ENCODE measurements around the gene CCL3. TPM values are rescaled to one million over a fixed set of nuclear protein-coding genes. Genes with fewer than 3 reads are reported as not detected.
A peak's percentile ranks its signal among the peaks of the same experiment; 100 is the strongest.

Gene CCL3
- total RNA-seq, 1 experiment from 2014 or later, result 0.98 TPM

- no peaks in the 10 kb centered on the region for H3K79me2 ChIP-seq (ENCODE audit: insufficient read depth, low read length)
- H3K9ac ChIP-seq (ENCODE audit: low read length), result no peak overlapping the region
- no peaks in the 10 kb centered on the region for H3K36me3 ChIP-seq (ENCODE audit: control insufficient read depth in 1 of 2, insufficient read depth in 2 of 2, low read length in 2 of 2)
- ChIA-PET RAD21 (ENCODE audit: low non-redundant PET in 1 of 2, low total read pairs in 2 of 2, uncharacterized antibody in 2 of 2, unreplicated experiment in 2 of 2) (no interaction called here), CTCF (interaction anchor here (1.1 kb wide), 1 partner anchor 24 kb away, joined by 4 read pairs; no protein-coding TSS in a partner anchor), POLR2A (no interaction called here)
- H3K4me3 ChIP-seq (replicated peaks in 1 of 2; ENCODE audit: low read depth in 1 of 2, low read length in 2 of 2), result no peak overlapping the region
- no peaks in the 10 kb centered on the region for H3K9me2 ChIP-seq (ENCODE audit: insufficient read depth)
- no TSS peak for BruUV-seq (replicated peaks)
- H3K4me1 ChIP-seq (ENCODE audit: control insufficient read depth in 1 of 2, insufficient read depth in 2 of 2, low read length in 2 of 2), result no peaks in the 10 kb centered on the region
- intact Hi-C loops (cut with micrococcal nuclease), result no loop called here
- no peak overlapping the region for H2AFZ ChIP-seq (ENCODE audit: low read depth, low read length, poor library complexity, severe bottlenecking)
- TF ChIP-seq, protein P1, sequence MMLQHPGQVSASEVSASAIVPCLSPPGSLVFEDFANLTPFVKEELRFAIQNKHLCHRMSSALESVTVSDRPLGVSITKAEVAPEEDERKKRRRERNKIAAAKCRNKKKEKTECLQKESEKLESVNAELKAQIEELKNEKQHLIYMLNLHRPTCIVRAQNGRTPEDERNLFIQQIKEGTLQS (IDR thresholded peaks at IDR 0.05), result no peak
- TF ChIP-seq CBX3 (IDR thresholded peaks at IDR 0.05; ENCODE audit: low read depth) (0 out of 2 replicates have a peak, but pooled peaks have one; percentile 35), EGR1 (IDR thresholded peaks at IDR 0.05; ENCODE audit: low read depth) (no peak), JUND (IDR thresholded peaks at IDR 0.05) (no peak), CEBPB (IDR thresholded peaks at IDR 0.05; ENCODE audit: low read depth) (no peak), YY1 (IDR thresholded peaks at IDR 0.05; ENCODE audit: extremely low read depth, insufficient replicate concordance, low read depth, low read length) (no peak), RAD21 (IDR thresholded peaks at IDR 0.05; ENCODE audit: low read depth) (peak; percentile 23; the same call in 1 of the 2 replicates), EZH2phosphoT487 (IDR thresholded peaks at IDR 0.05; ENCODE audit: borderline replicate concordance) (no peak), ELF1 (IDR thresholded peaks at IDR 0.05; ENCODE audit: borderline replicate concordance, low read depth) (no peak), SRF (IDR thresholded peaks at IDR 0.05; ENCODE audit: low read depth) (no peak), FOSL1 (IDR thresholded peaks at IDR 0.05; ENCODE audit: low read depth) (no peak), POLR2A (IDR thresholded peaks at IDR 0.05; ENCODE audit: borderline replicate concordance, extremely low read depth, insufficient read depth, insufficient read length) (no peak)
- TF ChIP-seq, protein P2, sequence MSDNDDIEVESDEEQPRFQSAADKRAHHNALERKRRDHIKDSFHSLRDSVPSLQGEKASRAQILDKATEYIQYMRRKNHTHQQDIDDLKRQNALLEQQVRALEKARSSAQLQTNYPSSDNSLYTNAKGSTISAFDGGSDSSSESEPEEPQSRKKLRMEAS (IDR thresholded peaks at IDR 0.05), result no peak
- TF ChIP-seq, protein P3, sequence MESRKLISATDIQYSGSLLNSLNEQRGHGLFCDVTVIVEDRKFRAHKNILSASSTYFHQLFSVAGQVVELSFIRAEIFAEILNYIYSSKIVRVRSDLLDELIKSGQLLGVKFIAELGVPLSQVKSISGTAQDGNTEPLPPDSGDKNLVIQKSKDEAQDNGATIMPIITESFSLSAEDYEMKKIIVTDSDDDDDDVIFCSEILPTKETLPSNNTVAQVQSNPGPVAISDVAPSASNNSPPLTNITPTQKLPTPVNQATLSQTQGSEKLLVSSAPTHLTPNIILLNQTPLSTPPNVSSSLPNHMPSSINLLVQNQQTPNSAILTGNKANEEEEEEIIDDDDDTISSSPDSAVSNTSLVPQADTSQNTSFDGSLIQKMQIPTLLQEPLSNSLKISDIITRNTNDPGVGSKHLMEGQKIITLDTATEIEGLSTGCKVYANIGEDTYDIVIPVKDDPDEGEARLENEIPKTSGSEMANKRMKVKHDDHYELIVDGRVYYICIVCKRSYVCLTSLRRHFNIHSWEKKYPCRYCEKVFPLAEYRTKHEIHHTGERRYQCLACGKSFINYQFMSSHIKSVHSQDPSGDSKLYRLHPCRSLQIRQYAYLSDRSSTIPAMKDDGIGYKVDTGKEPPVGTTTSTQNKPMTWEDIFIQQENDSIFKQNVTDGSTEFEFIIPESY (IDR thresholded peaks at IDR 0.05; ENCODE audit: extremely low read depth, insufficient replicate concordance, low read length), result no peak
- TF ChIP-seq, protein P4, sequence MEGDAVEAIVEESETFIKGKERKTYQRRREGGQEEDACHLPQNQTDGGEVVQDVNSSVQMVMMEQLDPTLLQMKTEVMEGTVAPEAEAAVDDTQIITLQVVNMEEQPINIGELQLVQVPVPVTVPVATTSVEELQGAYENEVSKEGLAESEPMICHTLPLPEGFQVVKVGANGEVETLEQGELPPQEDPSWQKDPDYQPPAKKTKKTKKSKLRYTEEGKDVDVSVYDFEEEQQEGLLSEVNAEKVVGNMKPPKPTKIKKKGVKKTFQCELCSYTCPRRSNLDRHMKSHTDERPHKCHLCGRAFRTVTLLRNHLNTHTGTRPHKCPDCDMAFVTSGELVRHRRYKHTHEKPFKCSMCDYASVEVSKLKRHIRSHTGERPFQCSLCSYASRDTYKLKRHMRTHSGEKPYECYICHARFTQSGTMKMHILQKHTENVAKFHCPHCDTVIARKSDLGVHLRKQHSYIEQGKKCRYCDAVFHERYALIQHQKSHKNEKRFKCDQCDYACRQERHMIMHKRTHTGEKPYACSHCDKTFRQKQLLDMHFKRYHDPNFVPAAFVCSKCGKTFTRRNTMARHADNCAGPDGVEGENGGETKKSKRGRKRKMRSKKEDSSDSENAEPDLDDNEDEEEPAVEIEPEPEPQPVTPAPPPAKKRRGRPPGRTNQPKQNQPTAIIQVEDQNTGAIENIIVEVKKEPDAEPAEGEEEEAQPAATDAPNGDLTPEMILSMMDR (IDR thresholded peaks at IDR 0.05 in 2 of 3, conservative IDR thresholded peaks at IDR 0.05 in 1 of 3; ENCODE audit: borderline replicate concordance in 1 of 3, insufficient read depth in 1 of 3, low read depth in 2 of 3, low read length in 2 of 3), result peak in 2 of 3 experiments; percentile 20 to 38; a peak in 3 of 6 replicates
- H3K4me2 ChIP-seq (ENCODE audit: low read length), result no peak overlapping the region
- DNase-seq (ENCODE audit: low read depth, low spot score), result peak; percentile 33
- peaks cover 9 to 17% of the 10 kb centered on the region in 2 experiments; a peak in 3 of 4 replicates for H3K9me3 ChIP-seq (ENCODE audit: control insufficient read depth in 1 of 2, insufficient read depth in 1 of 2, low read depth in 1 of 2, low read length in 2 of 2)
- ATAC-seq, result peak; percentile 54; the same call in 1 of the 2 replicates
- no peak overlapping the region for H3K27ac ChIP-seq (ENCODE audit: low read depth, low read length)
- H3K27me3 ChIP-seq (ENCODE audit: insufficient read depth, low read length), result 0 out of 2 replicates have a peak, but pooled peaks cover 7% of the 10 kb centered on the region
- H4K20me1 ChIP-seq (ENCODE audit: insufficient read depth), result no peaks in the 10 kb centered on the region
Measured at GRCh38 chr17:36124879-36125824, 35.2 kb upstream of the CCL3 start.
